Vagina (tissue), 2 donors: Measurements from ENCODE around the gene TANGO2. TPM values are rescaled to one million over a fixed set of nuclear protein-coding genes. Genes with fewer than 3 reads are reported as not detected.

ENCODE experiments used
- DNase-seq, 2 donors: peaks; one replicate each; pipeline ENCODE4 v3.0.0-alpha.2; 2017; ENCODE audit errors: extremely low spot score in 2 of 2
- H3K27ac ChIP-seq: fragments of 200-600 bp; sonication (generic); one replicate; pipeline ENCODE4 v1.5.1; 2019
- H3K27me3 ChIP-seq: fragments of 200-600 bp; sonication (generic); one replicate; pipeline ENCODE4 v1.5.1; 2019
- H3K36me3 ChIP-seq, 2 donors: fragments of 200-600 bp; sonication (generic); one replicate each; pipeline ENCODE4 v1.5.1; 2017 to 2019
- H3K4me1 ChIP-seq: fragments of 200-600 bp; sonication (generic); one replicate; pipeline ENCODE4 v1.5.1; 2019
- H3K4me3 ChIP-seq, 2 donors: fragments of 200-600 bp; sonication (generic); 1 replicate in 1 of 2; 2 replicates in 1 of 2; pipeline ENCODE4 v1.5.1; 2016 to 2019
- H3K9me3 ChIP-seq: fragments of 200-600 bp; sonication (generic); one replicate; pipeline ENCODE4 v1.5.1; 2019
- POLR2A ChIP-seq, 2 donors: fragments of 450-650 bp; IDR thresholded peaks; one replicate each; pipeline ENCODE4 v1.6.1; 2017; ENCODE audit warnings: antibody characterized with exemption in 2 of 2, mild to moderate bottlenecking in 2 of 2, moderate library complexity in 2 of 2
- POLR2AphosphoS5 ChIP-seq, 2 donors: sonication (generic); formaldehyde crosslinking; IDR thresholded peaks; one replicate each; pipeline ENCODE4 v1.9.0; 2017; ENCODE audit warnings: antibody characterized with exemption in 2 of 2, mild to moderate bottlenecking in 2 of 2, low read depth in 1 of 2; ENCODE audit not compliant: insufficient read depth in 1 of 2
- intact Hi-C: fragments of 100-400 bp; cut with DNase I; formaldehyde crosslinking; loops from one replicate; pipeline ENCODE4 v1.15.1; 2023
- total RNA-seq: library from RNA; depleted of rRNA; stranded (reverse); fragments of >200 nt; gene quantifications from one replicate; pipeline ENCODE4 v1.2.3, GENCODE V29; 2016
- TF ChIP-seq, protein P1 (sequence below), 3 experiments: fragments of 450-650 bp in 2 of 3; fragments of 200-600 bp in 1 of 3; sonication (generic) in 1 of 3; IDR thresholded peaks; one replicate each; pipeline ENCODE4 v1.5.1; 2017 to 2019; ENCODE audit warnings: antibody characterized with exemption in 3 of 3, mild to moderate bottlenecking in 2 of 3, moderate library complexity in 2 of 3

The TANGO2 gene
- total RNA-seq, 1 donor from 2014 or later: 21.4 TPM

GRCh38 chr22:20004464-20004863 lies 16.4 kb upstream of the TANGO2 start:
- DNase-seq: no peak
- Histone ChIP-seq H3K4me1 (no peaks in the 10 kb centered on the region), H3K36me3 (no peaks in the 10 kb centered on the region), H3K4me3 (no peak overlapping the region), H3K27ac (no peak overlapping the region), H3K27me3 (no peaks in the 10 kb centered on the region), H3K9me3 (no peaks in the 10 kb centered on the region)
- TF ChIP-seq POLR2A (IDR thresholded peaks at IDR 0.05) (no peak), POLR2AphosphoS5 (IDR thresholded peaks at IDR 0.05; ENCODE audit: insufficient read depth in 1 of 2, low read depth in 1 of 2) (no peak)
- TF ChIP-seq, protein P1, sequence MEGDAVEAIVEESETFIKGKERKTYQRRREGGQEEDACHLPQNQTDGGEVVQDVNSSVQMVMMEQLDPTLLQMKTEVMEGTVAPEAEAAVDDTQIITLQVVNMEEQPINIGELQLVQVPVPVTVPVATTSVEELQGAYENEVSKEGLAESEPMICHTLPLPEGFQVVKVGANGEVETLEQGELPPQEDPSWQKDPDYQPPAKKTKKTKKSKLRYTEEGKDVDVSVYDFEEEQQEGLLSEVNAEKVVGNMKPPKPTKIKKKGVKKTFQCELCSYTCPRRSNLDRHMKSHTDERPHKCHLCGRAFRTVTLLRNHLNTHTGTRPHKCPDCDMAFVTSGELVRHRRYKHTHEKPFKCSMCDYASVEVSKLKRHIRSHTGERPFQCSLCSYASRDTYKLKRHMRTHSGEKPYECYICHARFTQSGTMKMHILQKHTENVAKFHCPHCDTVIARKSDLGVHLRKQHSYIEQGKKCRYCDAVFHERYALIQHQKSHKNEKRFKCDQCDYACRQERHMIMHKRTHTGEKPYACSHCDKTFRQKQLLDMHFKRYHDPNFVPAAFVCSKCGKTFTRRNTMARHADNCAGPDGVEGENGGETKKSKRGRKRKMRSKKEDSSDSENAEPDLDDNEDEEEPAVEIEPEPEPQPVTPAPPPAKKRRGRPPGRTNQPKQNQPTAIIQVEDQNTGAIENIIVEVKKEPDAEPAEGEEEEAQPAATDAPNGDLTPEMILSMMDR (IDR thresholded peaks at IDR 0.05): no peak
- intact Hi-C loops: no loop called here

DNA sequence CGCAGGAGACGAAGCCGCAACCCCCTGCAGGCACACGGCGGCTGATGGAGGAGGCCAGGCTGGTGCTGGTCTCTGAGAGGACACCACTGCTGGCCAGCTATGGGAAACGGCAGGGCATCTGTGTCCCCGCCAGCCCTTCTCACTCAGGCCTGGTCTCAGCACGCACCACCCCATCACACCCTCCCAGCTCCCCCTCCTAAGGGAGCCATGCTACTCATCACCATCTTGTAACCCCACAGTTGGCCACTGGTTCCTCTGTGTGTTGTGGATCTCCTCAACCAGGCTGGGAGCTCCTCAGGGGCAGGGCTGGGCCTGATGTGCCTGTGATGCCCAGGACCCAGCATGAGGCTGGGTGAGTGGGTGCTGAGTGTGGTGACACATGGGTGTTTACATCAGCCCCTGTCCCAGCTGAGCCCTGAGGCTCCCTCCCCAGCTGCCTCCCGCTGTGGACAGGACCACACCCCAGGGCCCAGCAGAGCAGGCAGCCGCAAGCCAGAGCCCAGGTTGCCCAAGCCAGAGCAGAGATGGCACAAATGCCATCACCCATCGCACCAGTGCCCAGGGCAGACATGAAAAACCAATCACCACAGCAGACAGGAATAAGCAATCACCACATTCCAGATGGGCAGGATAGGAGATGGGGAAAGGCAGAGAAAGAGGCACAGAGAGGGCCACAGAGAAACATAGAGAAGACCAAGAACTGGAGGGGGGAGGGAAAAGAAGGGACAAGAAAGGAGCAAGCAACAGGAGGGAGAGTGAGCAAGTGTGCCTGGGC lies 12.5 kb upstream of the TANGO2 start:
- Histone ChIP-seq H3K36me3 (no peaks in the 10 kb centered on the region), H3K4me3 (no peak overlapping the region), H3K27me3 (no peaks in the 10 kb centered on the region), H3K9me3 (no peaks in the 10 kb centered on the region), H3K27ac (no peak overlapping the region), H3K4me1 (no peaks in the 10 kb centered on the region)
- no peak for DNase-seq
- intact Hi-C loops: no loop called here
- TF ChIP-seq, protein P1 (IDR thresholded peaks at IDR 0.05): no peak
- no peak for TF ChIP-seq POLR2A (IDR thresholded peaks at IDR 0.05)
- TF ChIP-seq POLR2AphosphoS5 (IDR thresholded peaks at IDR 0.05; ENCODE audit: insufficient read depth in 1 of 2, low read depth in 1 of 2): no peak

DNA sequence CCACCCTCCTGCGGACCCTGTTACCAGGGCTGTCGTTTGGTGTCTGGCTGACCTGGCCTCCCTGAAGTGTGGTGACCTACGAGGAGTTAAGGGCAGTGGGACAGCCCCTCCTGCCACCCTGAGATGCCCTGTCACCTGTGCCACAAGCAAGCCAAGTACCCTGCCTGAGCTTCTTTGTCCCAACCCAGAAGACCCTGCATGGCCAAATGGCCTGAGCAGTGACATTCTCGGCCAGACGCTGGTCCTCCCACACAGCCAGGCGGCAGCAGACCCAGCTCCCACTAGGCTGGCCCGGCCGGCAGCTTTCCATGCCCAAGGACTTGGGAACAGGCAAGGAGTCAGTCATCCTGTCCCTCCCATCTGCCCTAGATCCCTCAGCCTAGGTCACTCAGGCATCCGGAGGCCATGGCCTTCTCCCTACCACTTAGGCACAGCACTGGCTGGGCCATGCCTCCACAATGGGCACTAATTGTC lies 11.9 kb upstream of the TANGO2 start:
- Histone ChIP-seq H3K36me3 (no peaks in the 10 kb centered on the region), H3K4me3 (no peak overlapping the region), H3K9me3 (no peaks in the 10 kb centered on the region), H3K27me3 (no peaks in the 10 kb centered on the region), H3K27ac (no peak overlapping the region), H3K4me1 (no peaks in the 10 kb centered on the region)
- DNase-seq: no peak
- intact Hi-C loops: no loop called here
- TF ChIP-seq POLR2AphosphoS5 (IDR thresholded peaks at IDR 0.05; ENCODE audit: insufficient read depth in 1 of 2, low read depth in 1 of 2) (no peak), POLR2A (IDR thresholded peaks at IDR 0.05) (no peak)
- TF ChIP-seq, protein P1 (IDR thresholded peaks at IDR 0.05): no peak

- Histone ChIP-seq H3K27ac (no peak overlapping the region), H3K4me3 (no peak overlapping the region), H3K4me1 (no peaks in the 10 kb centered on the region), H3K27me3 (no peaks in the 10 kb centered on the region), H3K9me3 (no peaks in the 10 kb centered on the region), H3K36me3 (no peaks in the 10 kb centered on the region)
- no peak for DNase-seq
- intact Hi-C loops: no loop called here
- no peak for TF ChIP-seq POLR2AphosphoS5 (IDR thresholded peaks at IDR 0.05; ENCODE audit: insufficient read depth in 1 of 2, low read depth in 1 of 2)
- no peak for TF ChIP-seq POLR2A (IDR thresholded peaks at IDR 0.05)
- TF ChIP-seq, protein P1 (IDR thresholded peaks at IDR 0.05): no peak
These were observed 11.2 kb upstream of the TANGO2 start for GRCh38 chr22:20009582-20010306.
